H9 (cell line): ENCODE results near the gene DIP2C. TPM values are rescaled to one million over a fixed set of nuclear protein-coding genes. Genes with fewer than 3 reads are reported as not detected.

Source experiments
- DNase-seq: peaks from one replicate; pipeline ENCODE4 v3.0.0-alpha.2; 2017
- H2AFZ ChIP-seq: one replicate; pipeline ENCODE4 v1.6.1; 2013; ENCODE audit warnings: mild to moderate bottlenecking, low read length, control low read depth, moderate library complexity
- H2AK5ac ChIP-seq: 2 replicates; pipeline ENCODE4 v1.6.1; 2013; ENCODE audit warnings: low read length, control low read depth, mixed read lengths; ENCODE audit not compliant: insufficient read length
- H2BK120ac ChIP-seq: one replicate; pipeline ENCODE4 v1.6.1; 2013; ENCODE audit warnings: low read depth, mild to moderate bottlenecking, low read length, control low read depth, inconsistent platforms; ENCODE audit not compliant: poor library complexity, severe bottlenecking
- H2BK12ac ChIP-seq: 2 replicates; pipeline ENCODE4 v1.6.1; 2013; ENCODE audit warnings: low read length, control low read depth, mixed read lengths, low read depth; ENCODE audit not compliant: insufficient read length
- H2BK15ac ChIP-seq: 2 replicates; pipeline ENCODE4 v1.6.1; 2013; ENCODE audit warnings: low read depth, low read length, control low read depth
- H2BK20ac ChIP-seq: one replicate; pipeline ENCODE4 v1.6.1; 2013; ENCODE audit warnings: low read depth, mild to moderate bottlenecking, low read length, control low read depth, inconsistent platforms; ENCODE audit not compliant: poor library complexity, severe bottlenecking
- H2BK5ac ChIP-seq: 2 replicates; pipeline ENCODE4 v1.6.1; 2013; ENCODE audit warnings: low read length, control low read depth, mixed read lengths; ENCODE audit not compliant: insufficient read length
- H3K14ac ChIP-seq: 2 replicates; pipeline ENCODE4 v1.6.1; 2013; ENCODE audit warnings: low read length, control low read depth; ENCODE audit not compliant: insufficient read depth
- H3K18ac ChIP-seq: 2 replicates; pipeline ENCODE4 v1.6.1; 2013; ENCODE audit warnings: low read depth, mild to moderate bottlenecking, mixed read lengths, low read length, control low read depth; ENCODE audit not compliant: insufficient read length
- H3K23ac ChIP-seq: 2 replicates; pipeline ENCODE4 v1.6.1; 2013; ENCODE audit warnings: low read length, control low read depth, mixed read lengths, low read depth; ENCODE audit not compliant: insufficient read length
- H3K23me2 ChIP-seq: 2 replicates; pipeline ENCODE4 v1.6.1; 2013; ENCODE audit warnings: low read depth, mild to moderate bottlenecking, mixed read lengths, low read length, control low read depth; ENCODE audit not compliant: insufficient read length, poor library complexity, severe bottlenecking
- H3K27ac ChIP-seq: 2 replicates; pipeline ENCODE4 v1.5.1; 2013; ENCODE audit warnings: low read length, control low read depth, mixed read lengths, low read depth; ENCODE audit not compliant: insufficient read length
- H3K27me3 ChIP-seq: 2 replicates; pipeline ENCODE4 v1.6.1; 2013; ENCODE audit warnings: low read length, control low read depth, inconsistent platforms; ENCODE audit not compliant: insufficient read depth
- H3K4ac ChIP-seq: 2 replicates; pipeline ENCODE4 v1.6.1; 2013; ENCODE audit warnings: low read depth, mild to moderate bottlenecking, control low read depth, inconsistent platforms, low read length, moderate library complexity
- H3K4me1 ChIP-seq: 2 replicates; pipeline ENCODE4 v1.6.1; 2013; ENCODE audit warnings: low read length, control low read depth, inconsistent platforms; ENCODE audit not compliant: insufficient read depth
- H3K4me2 ChIP-seq: 2 replicates; pipeline ENCODE4 v1.6.1; 2013; ENCODE audit warnings: low read length, control low read depth, mixed read lengths; ENCODE audit not compliant: insufficient read length, insufficient read depth
- H3K56ac ChIP-seq: 2 replicates; pipeline ENCODE4 v1.6.1; 2013; ENCODE audit warnings: low read depth, mild to moderate bottlenecking, mixed read lengths, low read length, control low read depth; ENCODE audit not compliant: insufficient read length
- H3K79me1 ChIP-seq: 2 replicates; pipeline ENCODE4 v1.6.1; 2013; ENCODE audit warnings: low read depth, mild to moderate bottlenecking, moderate library complexity, low read length, control low read depth, inconsistent platforms; ENCODE audit not compliant: insufficient read depth, poor library complexity, severe bottlenecking
- H3K79me2 ChIP-seq: 2 replicates; pipeline ENCODE4 v1.6.1; 2013; ENCODE audit warnings: low read length, control low read depth, inconsistent platforms; ENCODE audit not compliant: insufficient read depth
- H3K9ac ChIP-seq: 2 replicates; pipeline ENCODE4 v1.6.1; 2013; ENCODE audit warnings: low read length, control low read depth, mixed read lengths; ENCODE audit not compliant: insufficient read length; ENCODE audit errors: extremely low read depth
- H3K9me3 ChIP-seq: one replicate; pipeline ENCODE4 v1.6.1; 2013; ENCODE audit warnings: low read depth, low read length, inconsistent platforms; ENCODE audit not compliant: control insufficient read depth
- H3T11ph ChIP-seq: one replicate; pipeline ENCODE4 v1.6.1; 2013; ENCODE audit warnings: mild to moderate bottlenecking, low read length, control low read depth, inconsistent platforms
- H4K20me1 ChIP-seq: one replicate; pipeline ENCODE4 v1.6.1; 2013; ENCODE audit not compliant: control insufficient read depth, insufficient read length, insufficient read depth
- H4K5ac ChIP-seq: 2 replicates; pipeline ENCODE4 v1.6.1; 2013; ENCODE audit warnings: low read depth, mild to moderate bottlenecking, mixed read lengths, low read length, control low read depth; ENCODE audit not compliant: insufficient read length
- H4K8ac ChIP-seq: replicated peaks from 2 replicates; pipeline ENCODE4 v1.6.1; 2013; ENCODE audit warnings: low read length, control low read depth, mixed read lengths, low read depth; ENCODE audit not compliant: insufficient read length
- H4K91ac ChIP-seq: 2 replicates; pipeline ENCODE4 v1.6.1; 2013; ENCODE audit warnings: low read depth, mild to moderate bottlenecking, moderate library complexity, mixed read lengths, low read length, control low read depth; ENCODE audit not compliant: insufficient read length
- H3K27ac Mint-ChIP-seq, 3 experiments: 2 replicates in 2 of 3; 3 replicates in 1 of 3; pipeline ENCODE4 v1.8.0; 2020 to 2021; ENCODE audit warnings: mixed read lengths in 3 of 3, mild to moderate bottlenecking in 1 of 3, moderate library complexity in 1 of 3
- H3K27me3 Mint-ChIP-seq: 2 replicates; pipeline ENCODE4 v1.8.0; 2021; ENCODE audit warnings: low read depth, mild to moderate bottlenecking, moderate library complexity, mixed read lengths
- H3K36me3 Mint-ChIP-seq, 3 experiments: 2 replicates in 2 of 3; 3 replicates in 1 of 3; pipeline ENCODE4 v1.8.0; 2020 to 2021; ENCODE audit warnings: low read depth in 3 of 3, mixed read lengths in 3 of 3; ENCODE audit not compliant: insufficient read depth in 1 of 3
- H3K4me1 Mint-ChIP-seq, 2 experiments: 2 replicates each; pipeline ENCODE4 v1.8.0; 2020; ENCODE audit warnings: mixed read lengths in 2 of 2
- H3K4me3 Mint-ChIP-seq, 2 experiments: 2 replicates in 1 of 2; 3 replicates in 1 of 2; pipeline ENCODE4 v1.8.0; 2020 to 2021; ENCODE audit warnings: mild to moderate bottlenecking in 2 of 2, mixed read lengths in 2 of 2, moderate library complexity in 1 of 2
- H3K9me3 Mint-ChIP-seq, 2 experiments: 2 replicates in 1 of 2; 3 replicates in 1 of 2; pipeline ENCODE4 v1.8.0; 2020; ENCODE audit warnings: mild to moderate bottlenecking in 2 of 2, mixed read lengths in 2 of 2, moderate library complexity in 1 of 2
- CTCF ChIP-seq: fragments of 200-600 bp; sonication (generic); conservative IDR thresholded peaks from 3 replicates; pipeline ENCODE4 v1.8.0; 2021; ENCODE audit warnings: antibody characterized with exemption, mild to moderate bottlenecking
- WGBS: extraction: QIAGEN DNeasy Blood & Tissue Kit; methylation state at CpG from one replicate; pipeline ENCODE4 v1.1.7; 2013; ENCODE audit warnings: missing lambda C conversion rate, low lambda C conversion rate, mixed read lengths; ENCODE audit not compliant: insufficient read length; ENCODE audit errors: extremely low coverage; 5-methylcytosine and 5-hydroxymethylcytosine counted together
- total RNA-seq: library from RNA; stranded (reverse); gene quantifications from 2 replicates; pipeline ENCODE4 v1.2.1, GENCODE V29; 2021

Gene DIP2C
- total RNA-seq, 1 experiment from 2014 or later, result 7.9 TPM

GRCh38 chr10:598415-599170 lies 90.9 kb downstream of the DIP2C start:
- Histone ChIP-seq H3K79me2 (no peaks in the 10 kb centered on the region; the same call in 1 of the 2 replicates), H3K4me2 (no peak overlapping the region), H2AFZ (no peak overlapping the region), H3T11ph (no peak overlapping the region), H2BK120ac (no peak overlapping the region), H3K4me1 (no peaks in the 10 kb centered on the region; the same call in 1 of the 2 replicates), H3K56ac (no peak overlapping the region), H2BK12ac (no peak overlapping the region), H3K4ac (no peak overlapping the region), H4K8ac (no peak overlapping the region), H3K27ac (no peak overlapping the region), H3K79me1 (no peaks in the 10 kb centered on the region), H3K9ac (no peak overlapping the region), H3K9me3 (no peaks in the 10 kb centered on the region), H2AK5ac (no peak overlapping the region), H2BK15ac (no peak overlapping the region), H3K23ac (no peak overlapping the region), H2BK20ac (no peak overlapping the region), H3K27me3 (no peaks in the 10 kb centered on the region; the same call in 1 of the 2 replicates), H3K14ac (0 out of 2 replicates have a peak overlapping the region, but pooled peaks have one; percentile 16), H3K18ac (no peak overlapping the region), H4K91ac (no peak overlapping the region), H4K20me1 (no peaks in the 10 kb centered on the region), H3K23me2 (no peaks in the 10 kb centered on the region), H4K5ac (no peak overlapping the region), H2BK5ac (no peak overlapping the region)
- 0 out of 7 replicates have a peak, but pooled peaks cover 0 to 4% (median 0%) of the 10 kb centered on the region in 3 experiments for H3K36me3 Mint-ChIP-seq
- WGBS, result no CpG with 5 or more reads among the region's 17 CpGs
- H3K9me3 Mint-ChIP-seq, result no peaks in the 10 kb centered on the region
- no peak overlapping the region for H3K4me3 Mint-ChIP-seq
- DNase-seq, result peak; percentile 46
- peak overlapping the region in 1 of 3 experiments; percentile 78; a peak in 1 of 7 replicates for H3K27ac Mint-ChIP-seq
- no peaks in the 10 kb centered on the region for H3K27me3 Mint-ChIP-seq
- no peak for TF ChIP-seq CTCF
- peaks cover 24 to 29% of the 10 kb centered on the region in 2 experiments for H3K4me1 Mint-ChIP-seq
